ENCODE results near the gene RPS25. TPM values are rescaled to one million over a fixed set of nuclear protein-coding genes. Genes with fewer than 3 reads are reported as not detected.
"Not testable (repeated sequence)": the region's sequence is repeated elsewhere in the genome, so short reads cannot be mapped to it uniquely, and the experiment has no call there.

Gene RPS25
- total RNA-seq, 1 experiment from 2014 or later = 1,176 TPM

GRCh38 chr11:118997627-118998387 is 20.3 kb downstream of the RPS25 start, which contains the start of gene CENATAC:
Gene CENATAC, plus strand, starts transcription at chr11:118998138. Its CDS starts 60 bp downstream, at chr11:118998198.
- TF ChIP-seq EZH2 (IDR thresholded peaks at IDR 0.05; ENCODE audit: borderline replicate concordance, low read depth, low read length, poor library complexity, severe bottlenecking) (no peak), CTCF (conservative IDR thresholded peaks at IDR 0.05; ENCODE audit: low read depth, low read length) (0 out of 2 replicates have a peak, but pooled peaks have one; percentile 16)
- no TSS peak for BruUV-seq (replicated peaks)
- intact Hi-C loops (cut with micrococcal nuclease; ENCODE audit: unreplicated experiment) = no loop called here
- peaks cover 14% of the 10 kb centered on the region for H3K4me1 ChIP-seq (ENCODE audit: insufficient read depth, low read length, poor library complexity, severe bottlenecking)
- peak within 1 kb of the TSS; percentile 79 for H3K4me3 ChIP-seq (ENCODE audit: low read depth, low read length, poor library complexity, severe bottlenecking)
- no peaks in the 10 kb centered on the region for H3K27me3 ChIP-seq (replicated peaks; ENCODE audit: insufficient read depth, low read depth, low read length, poor library complexity)
- no peaks in the 10 kb centered on the region for H3K9me3 ChIP-seq (ENCODE audit: low read depth, low read length, poor library complexity, severe bottlenecking)
- H3K27ac ChIP-seq (ENCODE audit: low read depth, low read length, poor library complexity, severe bottlenecking) = peak within 1 kb of the TSS; percentile 67
- ChIA-PET POLR2A (ENCODE audit: low non-redundant PET) (no interaction called here), CTCF (interaction anchor here (0.6 kb wide), 1 partner anchor 389 kb away, joined by 5 read pairs; no protein-coding TSS in a partner anchor)
- peaks cover 30% of the 10 kb centered on the region for H3K36me3 ChIP-seq (ENCODE audit: insufficient read depth, low read length, poor library complexity, severe bottlenecking)
- DNase-seq (ENCODE audit: low spot score) = peak; percentile 96

GRCh38 chr11:118996926-118997626 is 21.1 kb downstream of the RPS25 start:
- H3K4me3 ChIP-seq (ENCODE audit: low read depth, low read length, poor library complexity, severe bottlenecking) = peak overlapping the region; percentile 79
- CTCF ChIA-PET = interaction anchor here (0.6 kb wide), 1 partner anchor 390 kb away, joined by 5 read pairs; no protein-coding TSS in a partner anchor
- POLR2A ChIA-PET (ENCODE audit: low non-redundant PET) = no interaction called here
- intact Hi-C loops (cut with micrococcal nuclease; ENCODE audit: unreplicated experiment) = no loop called here
- H3K9me3 ChIP-seq (ENCODE audit: low read depth, low read length, poor library complexity, severe bottlenecking) = no peaks in the 10 kb centered on the region
- H3K36me3 ChIP-seq (ENCODE audit: insufficient read depth, low read length, poor library complexity, severe bottlenecking) = peaks cover 22% of the 10 kb centered on the region
- H3K27ac ChIP-seq (ENCODE audit: low read depth, low read length, poor library complexity, severe bottlenecking) = peak overlapping the region; percentile 67
- peaks cover 14% of the 10 kb centered on the region for H3K4me1 ChIP-seq (ENCODE audit: insufficient read depth, low read length, poor library complexity, severe bottlenecking)
- BruUV-seq (replicated peaks) = TSS peak; percentile 49
- DNase-seq (ENCODE audit: low spot score) = peak; percentile 71
- TF ChIP-seq EZH2 (IDR thresholded peaks at IDR 0.05; ENCODE audit: borderline replicate concordance, low read depth, low read length, poor library complexity, severe bottlenecking) (no peak), CTCF (conservative IDR thresholded peaks at IDR 0.05; ENCODE audit: low read depth, low read length) (peak; percentile 41; the same call in 1 of the 2 replicates)
- no peaks in the 10 kb centered on the region for H3K27me3 ChIP-seq (replicated peaks; ENCODE audit: insufficient read depth, low read depth, low read length, poor library complexity)

GRCh38 chr11:118991486-118992038 is 26.6 kb downstream of the RPS25 start:
- DNase-seq (ENCODE audit: low spot score); H3K4me1 ChIP-seq (ENCODE audit: insufficient read depth, low read length, poor library complexity, severe bottlenecking); POLR2A ChIA-PET (ENCODE audit: low non-redundant PET); CTCF ChIA-PET; H3K4me3 ChIP-seq (ENCODE audit: low read depth, low read length, poor library complexity, severe bottlenecking); H3K36me3 ChIP-seq (ENCODE audit: insufficient read depth, low read length, poor library complexity, severe bottlenecking); intact Hi-C loops (cut with micrococcal nuclease; ENCODE audit: unreplicated experiment); H3K27me3 ChIP-seq (replicated peaks; ENCODE audit: insufficient read depth, low read depth, low read length, poor library complexity); H3K27ac ChIP-seq (ENCODE audit: low read depth, low read length, poor library complexity, severe bottlenecking); BruUV-seq (replicated peaks); H3K9me3 ChIP-seq (ENCODE audit: low read depth, low read length, poor library complexity, severe bottlenecking): not testable (repeated sequence)

Data from A673 (cell line).